Neutrophil (primary cell): ENCODE data around the gene ATXN7.
A peak's percentile ranks its signal among the peaks of the same experiment; 100 is the strongest.

Experiments used
- H3K27ac ChIP-seq: fragments of 200-600 bp; sonication (generic); 2 replicates; pipeline ENCODE4 v1.5.1; 2016; ENCODE audit warnings: mild to moderate bottlenecking, moderate library complexity
- H3K27me3 ChIP-seq: fragments of 200-600 bp; sonication (generic); 2 replicates; pipeline ENCODE4 v1.6.0; 2016; ENCODE audit warnings: mild to moderate bottlenecking
- H3K36me3 ChIP-seq: fragments of 200-600 bp; sonication (generic); 2 replicates; pipeline ENCODE4 v1.5.1; 2017
- H3K4me1 ChIP-seq, 2 experiments: fragments of 200-600 bp in 1 of 2; sonication (generic) in 1 of 2; 1 replicate in 1 of 2; 2 replicates in 1 of 2; pipeline versions ENCODE4 v1.5.1 to v1.6.1; 2013 to 2016; ENCODE audit warnings: low read depth in 1 of 2, low read length in 1 of 2, mild to moderate bottlenecking in 1 of 2, moderate library complexity in 1 of 2; ENCODE audit not compliant: control insufficient read depth in 1 of 2, insufficient read depth in 1 of 2
- H3K4me3 ChIP-seq, 2 experiments: fragments of 200-600 bp in 1 of 2; sonication (generic) in 1 of 2; 1 replicate in 1 of 2; 2 replicates in 1 of 2; pipeline ENCODE4 v1.5.1; 2013 to 2016; ENCODE audit warnings: low read depth in 1 of 2, low read length in 1 of 2, mild to moderate bottlenecking in 1 of 2, moderate library complexity in 1 of 2
- H3K9me3 ChIP-seq: fragments of 200-600 bp; sonication (generic); 2 replicates; pipeline ENCODE4 v1.5.1; 2016
- TF ChIP-seq, protein P1 (sequence below): fragments of 200-600 bp; sonication (generic); IDR thresholded peaks from 2 replicates; pipeline ENCODE4 v1.5.1; 2016; ENCODE audit warnings: antibody characterized with exemption

ATXN7 gene

DNA sequence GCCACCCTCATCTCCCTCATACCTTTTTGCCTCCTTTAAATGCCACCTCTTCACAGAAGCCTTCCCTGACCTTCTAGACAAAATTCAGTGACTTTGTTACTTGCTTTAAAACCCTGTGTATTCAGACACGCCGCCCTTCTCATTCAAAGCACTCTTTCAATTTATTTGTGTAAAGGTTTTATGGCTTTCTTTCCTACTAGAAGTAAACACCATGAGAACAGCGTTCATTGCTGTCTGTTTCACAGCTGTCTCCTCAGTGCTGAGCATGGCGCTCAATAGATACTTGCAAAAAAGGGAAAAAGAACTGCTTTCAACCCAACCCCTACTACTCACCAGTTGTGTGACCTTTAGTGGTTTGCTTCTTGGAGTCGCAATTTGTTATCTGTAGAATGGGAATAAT lies 17.0 kb downstream of the ATXN7 start:
- Histone ChIP-seq H3K9me3 (no peaks in the 10 kb centered on the region), H3K4me3 (no peak overlapping the region), H3K27me3 (no peaks in the 10 kb centered on the region)

DNA sequence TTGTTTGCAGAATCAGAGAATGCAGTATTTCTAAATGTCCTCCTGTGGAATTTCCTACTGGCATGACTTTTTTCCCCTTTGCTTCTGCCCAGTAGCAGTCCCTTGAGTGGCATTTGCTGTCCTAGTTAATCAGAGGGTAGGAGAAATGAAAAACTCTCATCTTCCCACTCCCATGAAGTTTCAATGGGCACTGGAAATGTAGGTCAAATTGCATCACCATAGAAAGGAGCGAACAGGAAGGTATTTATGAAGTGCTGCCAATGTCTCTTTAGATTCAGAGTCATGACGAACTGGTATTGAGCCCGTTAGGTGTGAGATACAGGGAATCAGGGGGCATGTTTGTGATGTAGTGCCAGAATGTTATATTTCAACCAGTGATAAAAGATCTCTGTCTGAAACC lies 23.2 kb downstream of the ATXN7 start:
- peak overlapping the region; percentile 5 for H3K27ac ChIP-seq
- no peaks in the 10 kb centered on the region for H3K4me1 ChIP-seq
- peaks cover 7% of the 10 kb centered on the region for H3K36me3 ChIP-seq
- TF ChIP-seq, protein P1, sequence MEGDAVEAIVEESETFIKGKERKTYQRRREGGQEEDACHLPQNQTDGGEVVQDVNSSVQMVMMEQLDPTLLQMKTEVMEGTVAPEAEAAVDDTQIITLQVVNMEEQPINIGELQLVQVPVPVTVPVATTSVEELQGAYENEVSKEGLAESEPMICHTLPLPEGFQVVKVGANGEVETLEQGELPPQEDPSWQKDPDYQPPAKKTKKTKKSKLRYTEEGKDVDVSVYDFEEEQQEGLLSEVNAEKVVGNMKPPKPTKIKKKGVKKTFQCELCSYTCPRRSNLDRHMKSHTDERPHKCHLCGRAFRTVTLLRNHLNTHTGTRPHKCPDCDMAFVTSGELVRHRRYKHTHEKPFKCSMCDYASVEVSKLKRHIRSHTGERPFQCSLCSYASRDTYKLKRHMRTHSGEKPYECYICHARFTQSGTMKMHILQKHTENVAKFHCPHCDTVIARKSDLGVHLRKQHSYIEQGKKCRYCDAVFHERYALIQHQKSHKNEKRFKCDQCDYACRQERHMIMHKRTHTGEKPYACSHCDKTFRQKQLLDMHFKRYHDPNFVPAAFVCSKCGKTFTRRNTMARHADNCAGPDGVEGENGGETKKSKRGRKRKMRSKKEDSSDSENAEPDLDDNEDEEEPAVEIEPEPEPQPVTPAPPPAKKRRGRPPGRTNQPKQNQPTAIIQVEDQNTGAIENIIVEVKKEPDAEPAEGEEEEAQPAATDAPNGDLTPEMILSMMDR, result no peak
- H3K4me3 ChIP-seq, result no peak overlapping the region
- no peaks in the 10 kb centered on the region for H3K27me3 ChIP-seq
- H3K9me3 ChIP-seq, result no peaks in the 10 kb centered on the region

More for the DNA sequence above, 17.0 kb downstream of the ATXN7 start:
- Histone ChIP-seq H3K4me1 (no peaks in the 10 kb centered on the region), H3K36me3 (no peaks in the 10 kb centered on the region), H3K27ac (peak overlapping the region; percentile 10)
- TF ChIP-seq, protein P1, result no peak

DNA sequence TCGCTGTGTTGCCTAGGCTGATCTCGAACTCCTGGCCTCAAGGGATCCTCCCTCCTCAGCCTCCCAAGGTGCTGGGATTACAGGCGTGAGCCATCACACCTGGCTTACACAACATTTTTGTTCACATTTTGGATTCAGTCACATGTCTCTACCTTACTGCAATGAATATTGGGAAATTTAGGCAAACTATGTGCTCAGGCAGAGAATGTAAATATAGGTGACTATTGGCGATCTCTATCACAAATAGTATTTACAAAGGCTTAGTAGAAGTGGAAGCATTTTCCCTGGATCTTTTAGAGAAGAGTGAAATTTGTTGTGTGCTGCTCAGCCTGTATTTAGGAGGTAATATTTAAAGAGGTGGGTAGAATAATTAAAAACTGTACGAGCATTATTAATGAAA lies 27.9 kb downstream of the ATXN7 start:
- Histone ChIP-seq H3K9me3 (no peaks in the 10 kb centered on the region), H3K36me3 (peaks cover 15% of the 10 kb centered on the region), H3K27me3 (no peaks in the 10 kb centered on the region), H3K4me1 (peaks cover 6 to 7% of the 10 kb centered on the region in 2 experiments), H3K4me3 (no peak overlapping the region), H3K27ac (no peak overlapping the region)
- TF ChIP-seq, protein P1, result no peak

DNA sequence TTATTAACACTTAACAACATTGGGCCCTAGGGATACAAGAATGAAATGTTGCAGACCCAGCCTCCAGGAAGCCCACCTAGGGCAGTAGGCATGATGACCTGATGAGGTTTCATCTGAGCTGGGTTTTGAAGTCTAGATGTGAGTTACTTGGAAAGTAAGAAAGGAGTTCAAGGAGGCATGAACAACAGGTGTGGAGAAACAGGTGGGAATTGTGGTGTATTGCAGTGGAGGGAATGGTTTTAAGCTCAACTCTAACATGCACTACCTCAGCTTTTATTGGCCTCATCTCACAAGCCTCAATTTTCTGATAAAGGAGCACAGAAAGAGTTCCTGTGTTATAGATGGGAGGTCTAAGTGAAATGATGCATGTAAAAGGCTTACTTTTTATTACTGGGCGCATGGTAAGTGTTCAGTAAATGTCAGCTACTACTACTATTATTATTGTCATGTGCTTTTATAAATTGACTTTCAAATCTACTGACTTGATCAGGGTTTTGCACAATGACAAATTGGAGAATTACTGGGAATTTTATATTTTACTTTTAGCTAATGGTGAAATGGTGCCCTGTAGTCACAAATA lies 29.2 kb downstream of the ATXN7 start:
- no peak overlapping the region for H3K27ac ChIP-seq
- H3K4me3 ChIP-seq, result no peak overlapping the region
- peaks cover 7 to 8% of the 10 kb centered on the region in 2 experiments for H3K4me1 ChIP-seq
- TF ChIP-seq, protein P1, result no peak
- H3K9me3 ChIP-seq, result no peaks in the 10 kb centered on the region
- no peaks in the 10 kb centered on the region for H3K27me3 ChIP-seq
- peaks cover 15% of the 10 kb centered on the region for H3K36me3 ChIP-seq

DNA sequence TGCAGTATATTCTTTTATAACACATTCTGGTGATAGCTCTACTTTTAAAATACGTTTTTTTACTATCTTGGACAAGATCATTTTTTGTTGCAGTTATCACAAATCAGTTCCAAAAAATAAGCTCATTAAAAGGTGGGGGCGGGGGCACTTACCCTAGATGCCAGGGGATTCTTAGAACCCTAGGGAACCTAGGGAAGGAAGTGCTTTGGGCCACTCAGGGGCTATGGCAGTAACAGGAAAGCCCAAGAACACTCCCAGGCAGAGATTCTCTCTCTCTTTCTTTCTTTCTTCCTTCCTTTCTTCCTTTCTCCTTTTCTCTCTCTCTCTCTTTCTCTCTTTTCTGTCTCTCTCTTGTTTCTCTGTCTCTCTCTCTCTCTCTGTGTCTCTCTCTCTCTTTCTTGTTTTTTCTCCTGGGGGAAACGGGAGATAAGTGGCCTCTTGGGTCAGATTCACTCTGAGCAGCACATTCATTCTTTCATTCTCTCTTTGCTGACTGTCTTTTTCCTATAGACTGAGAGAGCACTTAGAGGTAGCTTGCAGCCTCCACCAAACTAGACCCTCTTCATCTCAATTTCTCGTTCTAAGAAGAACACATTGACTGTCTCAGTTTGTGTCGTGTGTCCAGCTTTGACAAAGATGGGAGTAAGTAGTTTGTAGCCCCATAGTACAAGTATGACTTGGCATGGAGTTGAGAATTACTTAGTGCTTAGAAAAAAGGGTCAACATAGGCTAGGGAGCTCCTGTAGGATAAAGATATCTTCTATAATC lies 31.9 kb downstream of the ATXN7 start:
- H3K9me3 ChIP-seq, result no peaks in the 10 kb centered on the region
- TF ChIP-seq, protein P1, result no peak
- peaks cover 7 to 8% of the 10 kb centered on the region in 2 experiments for H3K4me1 ChIP-seq
- no peaks in the 10 kb centered on the region for H3K27me3 ChIP-seq
- peak overlapping the region; percentile 26 for H3K27ac ChIP-seq
- H3K4me3 ChIP-seq, result no peak overlapping the region
- H3K36me3 ChIP-seq, result peaks cover 39% of the 10 kb centered on the region
